IMR-90 (cell line): ENCODE results near the gene ZNG1B. TPM values are rescaled to one million over a fixed set of nuclear protein-coding genes. Genes with fewer than 3 reads are reported as not detected.
"Not testable (repeated sequence)": the region's sequence is repeated elsewhere in the genome, so short reads cannot be mapped to it uniquely, and the experiment has no call there.

Source experiments
- ATAC-seq: fragments of 200-7000 bp; cut with Tn5 transposase; 2 replicates; pipeline ENCODE4 v1.9.1; 2020; ENCODE audit warnings: low read depth, mild to moderate bottlenecking, moderate library complexity
- Bru-seq: library from RNA; stranded (reverse); fragments of 400-500 nt; gene quantifications from one replicate; lab custom pipeline; 2021; lab: Mats Ljungman, UMichigan
- BruChase-seq, 2 experiments: library from RNA; stranded (reverse); fragments of 400-500 nt; gene quantifications; one replicate each; lab custom pipeline; 2021; lab: Mats Ljungman, UMichigan
- BruUV-seq: library from RNA; stranded (reverse); fragments of 400-500 nt; replicated peaks from 2 replicates; lab custom pipeline; 2021; lab: Mats Ljungman, UMichigan
- CTCF ChIA-PET: fragments of 300-600 bp; formaldehyde crosslinking; extraction: SDS; loops from one replicate; lab custom pipeline; 2021; ENCODE audit warnings: antibody characterized with exemption; lab: Yijun Ruan, JAX
- POLR2A ChIA-PET: fragments of 300-600 bp; sonication (Branson Sonifier 250); formaldehyde crosslinking; loops from one replicate; lab custom pipeline; 2022; ENCODE audit warnings: antibody characterized with exemption; ENCODE audit not compliant: unreplicated experiment; lab: Charles Lee
- DNase-seq: peaks from one replicate; pipeline ENCODE4 v3.0.0; 2013
- H2AFZ ChIP-seq: replicated peaks from 2 replicates; pipeline ENCODE3; 2013; ENCODE audit warnings: low read length, mild to moderate bottlenecking; ENCODE audit not compliant: poor library complexity
- H2AK5ac ChIP-seq: 2 replicates; pipeline ENCODE4 v1.6.1; 2013; ENCODE audit warnings: low read depth, low read length, inconsistent platforms
- H2AK9ac ChIP-seq: replicated peaks from 2 replicates; pipeline ENCODE3; 2013; ENCODE audit warnings: mild to moderate bottlenecking, low read depth, low read length, moderate library complexity; ENCODE audit not compliant: poor library complexity
- H2BK120ac ChIP-seq: 2 replicates; pipeline ENCODE4 v1.6.1; 2013; ENCODE audit warnings: low read depth, low read length, inconsistent platforms
- H2BK15ac ChIP-seq: 3 replicates; pipeline ENCODE4 v1.6.1; 2013; ENCODE audit warnings: low read depth, low read length, inconsistent platforms
- H2BK20ac ChIP-seq: 2 replicates; pipeline ENCODE4 v1.6.1; 2013; ENCODE audit warnings: low read depth, mild to moderate bottlenecking, inconsistent platforms, low read length, moderate library complexity
- H2BK5ac ChIP-seq: 2 replicates; pipeline ENCODE4 v1.6.1; 2013; ENCODE audit warnings: mild to moderate bottlenecking, low read depth, low read length, inconsistent platforms; ENCODE audit not compliant: poor library complexity, severe bottlenecking
- H3K14ac ChIP-seq: replicated peaks from 2 replicates; pipeline ENCODE4 v1.6.1; 2013; ENCODE audit warnings: low read depth, low read length, inconsistent platforms
- H3K18ac ChIP-seq: 2 replicates; pipeline ENCODE4 v1.6.1; 2013; ENCODE audit warnings: low read depth, low read length, control low read depth
- H3K23ac ChIP-seq: 2 replicates; pipeline ENCODE4 v1.6.1; 2013; ENCODE audit warnings: low read depth, low read length, inconsistent platforms
- H3K27ac ChIP-seq: 2 replicates; pipeline ENCODE4 v1.5.1; 2013; ENCODE audit warnings: mild to moderate bottlenecking, control low read depth, low read length; ENCODE audit not compliant: insufficient read depth
- H3K27me3 ChIP-seq: 2 replicates; pipeline ENCODE4 v1.6.1; 2013; ENCODE audit warnings: low read length; ENCODE audit not compliant: control insufficient read depth, insufficient read depth
- H3K36me3 ChIP-seq: 2 replicates; pipeline ENCODE4 v1.6.1; 2013; ENCODE audit warnings: low read length, mixed read lengths; ENCODE audit not compliant: control insufficient read depth, insufficient read depth
- H3K4ac ChIP-seq: 2 replicates; pipeline ENCODE4 v1.6.1; 2013; ENCODE audit warnings: low read depth, low read length, inconsistent platforms
- H3K4me1 ChIP-seq: 2 replicates; pipeline ENCODE4 v1.6.1; 2013; ENCODE audit warnings: low read length, mixed read lengths; ENCODE audit not compliant: control insufficient read depth, insufficient read depth
- H3K4me2 ChIP-seq: 2 replicates; pipeline ENCODE4 v1.6.1; 2013; ENCODE audit warnings: low read depth, mild to moderate bottlenecking, control low read depth, low read length, moderate library complexity
- H3K4me3 ChIP-seq: 2 replicates; pipeline ENCODE4 v1.5.1; 2013; ENCODE audit warnings: low read depth, mild to moderate bottlenecking, control low read depth, low read length, moderate library complexity; ENCODE audit not compliant: insufficient read depth
- H3K56ac ChIP-seq: 2 replicates; pipeline ENCODE4 v1.6.1; 2013; ENCODE audit warnings: low read length, inconsistent platforms; ENCODE audit not compliant: insufficient read depth; ENCODE audit errors: extremely low read depth
- H3K79me1 ChIP-seq, 2 experiments: 2 replicates each; pipeline ENCODE4 v1.6.1; 2013; ENCODE audit warnings: low read length in 2 of 2, inconsistent platforms in 1 of 2, low read depth in 1 of 2
- H3K9ac ChIP-seq: 2 replicates; pipeline ENCODE4 v1.6.1; 2013; ENCODE audit warnings: low read depth, low read length, control low read depth
- H3K9me1 ChIP-seq: 2 replicates; pipeline ENCODE4 v1.6.1; 2013; ENCODE audit warnings: low read length, inconsistent platforms; ENCODE audit not compliant: insufficient read depth
- H3K9me3 ChIP-seq: 2 replicates; pipeline ENCODE4 v1.6.1; 2013; ENCODE audit warnings: low read length; ENCODE audit not compliant: control insufficient read depth, insufficient read depth
- H4K20me1 ChIP-seq: 2 replicates; pipeline ENCODE4 v1.6.1; 2013; ENCODE audit warnings: low read length, inconsistent platforms; ENCODE audit not compliant: insufficient read depth
- H4K5ac ChIP-seq: 2 replicates; pipeline ENCODE4 v1.6.1; 2013; ENCODE audit warnings: mild to moderate bottlenecking, low read depth, low read length, control low read depth
- H4K8ac ChIP-seq, 2 experiments: 2 replicates each; pipeline ENCODE4 v1.6.1; 2013; ENCODE audit warnings: low read depth in 2 of 2, low read length in 2 of 2, control low read depth in 1 of 2, inconsistent platforms in 1 of 2
- H4K91ac ChIP-seq: 2 replicates; pipeline ENCODE4 v1.6.1; 2013; ENCODE audit warnings: low read depth, low read length, inconsistent platforms; ENCODE audit not compliant: insufficient read depth
- WGBS, 2 experiments: methylation state at CpG; one replicate each; pipeline versions ENCODE4 v1.1.5 to v1.1.7; 2013; ENCODE audit warnings: missing lambda C conversion rate in 2 of 2; ENCODE audit not compliant: insufficient read length in 1 of 2; ENCODE audit errors: extremely low coverage in 2 of 2; 5-methylcytosine and 5-hydroxymethylcytosine counted together
- dilution Hi-C: fragments of 300-500 bp; cut with HindIII; formaldehyde crosslinking; loops from one replicate; pipeline ENCODE4 v1.14.3; 2018; ENCODE audit warnings: low sequenced_read_pairs; ENCODE audit not compliant: unreplicated experiment
- in situ Hi-C: fragments of 300-500 bp; cut with MboI; formaldehyde crosslinking; loops from 3 replicates; pipeline ENCODE4 v1.14.3; 2019; ENCODE audit warnings: low sequenced_read_pairs, inconsistent platforms, mixed read lengths
- intact Hi-C: fragments of 100-400 bp; cut with micrococcal nuclease; formaldehyde crosslinking; loops from 2 replicates; pipeline ENCODE4 v1.10.0; 2022
- long read RNA-seq: library from polyadenylated mRNA; unstranded; transcript quantifications from one replicate; pipeline ENCODE4 v2.0.0, GENCODE V29; 2021; ENCODE audit not compliant: unreplicated experiment
- polyA plus RNA-seq, 3 experiments: library from polyadenylated mRNA; depleted of rRNA; stranded (reverse); fragments of >200 nt; gene quantifications; 2 replicates each; pipeline ENCODE4 v1.2.3, GENCODE V29; 2012; ENCODE audit warnings: low replicate concordance in 1 of 3
- total RNA-seq: library from RNA; depleted of rRNA; stranded (reverse); fragments of >200 nt; gene quantifications from 2 replicates; pipeline ENCODE4 v1.2.3, GENCODE V29; 2012; rRNA removed

The ZNG1B gene
- total RNA-seq (7.0 and 17.2 TPM in 2 replicates), polyA plus RNA-seq (2012; rRNA removed) (9.7 and 11.2 TPM in 2 replicates), Bru-seq, nascent RNA (percentile 67 among the genes with signal in this experiment), BruChase-seq, experiment 1, labeled RNA remaining after a 6-hour chase (percentile 61 among the genes with signal in this experiment), BruChase-seq, experiment 2, labeled RNA remaining after a 2-hour chase (percentile 71 among the genes with signal in this experiment)
- 1.7 and 3.8 TPM in 2 replicates for polyA plus RNA-seq (2012; cell fraction: cytosol; rRNA removed)
- polyA plus RNA-seq (2012; cell fraction: nucleus; rRNA removed; ENCODE audit: low replicate concordance), result 2.4 and 14.8 TPM in 2 replicates
- long read RNA-seq, transcript CBWD2-201 (15 exons, 1,812 nt), result major isoform, 37 of 61 reads
- long read RNA-seq, transcript CBWD2-203 (14 exons, 1,665 nt), result minor isoform, 6 of 61 reads
- long read RNA-seq, partial matches to known transcripts, result 4 of 61 reads
- long read RNA-seq, other reads (novel, unspliced or antisense), result 8 of 61 reads

- peak within 1 kb of the TSS; percentile 56 for H3K4me3 ChIP-seq
- H4K8ac ChIP-seq, result peak within 1 kb of the TSS; percentile 66 to 76; a peak in 2 of 4 replicates
- H2BK120ac ChIP-seq, H2BK20ac ChIP-seq, H3K9me1 ChIP-seq, H3K14ac ChIP-seq, H2BK15ac ChIP-seq, H2AK5ac ChIP-seq, H3K27me3 ChIP-seq, H2BK5ac ChIP-seq, H3K9me3 ChIP-seq, H3K79me1 ChIP-seq, H2AFZ ChIP-seq, H3K36me3 ChIP-seq, H3K18ac ChIP-seq, POLR2A ChIA-PET, H2AK9ac ChIP-seq, H3K23ac ChIP-seq, intact Hi-C loops, H4K20me1 ChIP-seq, H4K91ac ChIP-seq, dilution Hi-C loops, ATAC-seq, DNase-seq, CTCF ChIA-PET, BruUV-seq, H3K4me1 ChIP-seq, in situ Hi-C loops: not testable (repeated sequence)
- peak within 1 kb of the TSS; percentile 65; the same call in 1 of the 2 replicates for H3K4ac ChIP-seq
- H3K4me2 ChIP-seq, result peak within 1 kb of the TSS; percentile 47
- H3K27ac ChIP-seq, result peak within 1 kb of the TSS; percentile 69
- H3K56ac ChIP-seq, result peak within 1 kb of the TSS; percentile 30; the same call in 1 of the 2 replicates
- peak within 1 kb of the TSS; percentile 72; the same call in 1 of the 2 replicates for H4K5ac ChIP-seq
- peak within 1 kb of the TSS; percentile 89 for H3K9ac ChIP-seq
- WGBS, 2 experiments, result no CpG with 5 or more reads among the region's 56 CpGs
Observed at GRCh38 chr2:113437508-113438465, at the start of gene ZNG1B. TSS of gene ZNG1B (plus strand) at chr2:113437691. CDS start at chr2:113437869, 178 bp downstream.
